ENCODE results near the gene RAB7B. TPM values are rescaled to one million over a fixed set of nuclear protein-coding genes. Genes with fewer than 3 reads are reported as not detected.

RAB7B gene
- total and polyA plus RNA-seq, 2 of the 4 experiments (the other 2 are of a cell fraction): 9.1 to 14.7 TPM

DNA sequence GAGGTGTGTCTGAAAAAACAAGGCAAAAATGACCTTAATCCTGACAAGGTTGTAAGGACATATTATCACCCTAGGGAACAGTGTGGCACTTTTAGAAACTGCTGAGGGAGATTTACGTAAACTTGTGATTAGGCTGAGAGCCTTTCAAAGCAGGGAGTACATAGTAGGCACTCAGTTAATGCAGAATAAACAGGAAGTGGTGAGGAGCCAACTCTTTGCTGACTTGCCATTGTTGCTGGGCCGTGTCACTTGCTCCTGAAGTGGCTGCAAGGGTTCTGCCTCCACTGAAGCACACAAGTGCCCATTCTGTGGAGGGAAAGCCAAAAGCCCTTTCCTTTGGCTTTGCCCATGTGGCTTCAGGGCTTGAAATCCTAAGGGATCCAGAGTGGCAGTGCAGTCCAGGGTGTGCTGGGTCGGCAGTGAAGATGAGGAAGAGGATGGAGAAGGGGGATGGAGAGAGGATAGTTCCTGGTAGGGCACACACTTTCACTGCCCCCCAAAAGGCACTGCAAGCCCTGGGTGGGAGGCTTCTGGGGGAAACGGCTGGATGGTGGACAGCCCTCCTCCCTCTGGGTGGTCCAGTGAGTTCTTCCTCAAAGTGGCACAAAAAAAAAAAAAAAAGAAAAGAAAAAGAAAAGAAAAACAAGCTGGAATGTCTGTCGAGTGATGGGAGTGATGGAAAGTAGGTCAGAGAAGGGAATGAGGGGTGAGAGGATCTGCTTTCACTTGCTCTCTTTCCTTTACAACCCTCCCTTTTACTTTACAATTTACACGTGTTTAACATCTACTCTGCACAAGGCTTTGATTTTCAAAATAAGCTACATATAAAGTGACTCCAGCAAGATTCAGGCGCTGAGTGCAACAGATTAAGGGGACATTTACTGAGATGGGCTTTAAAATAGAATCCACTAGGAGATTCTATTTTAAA lies 36.1 kb upstream of the RAB7B start:
- ATAC-seq (ENCODE audit: low read depth): no peak
- H3K56ac ChIP-seq (ENCODE audit: extremely low read depth, insufficient read depth, low read length): no peak overlapping the region
- H3K4me2 ChIP-seq (ENCODE audit: low read depth, low read length): no peak overlapping the region
- peak overlapping the region; percentile 46 for H2AK9ac ChIP-seq (replicated peaks; ENCODE audit: low read depth, low read length, poor library complexity)
- H3K9me3 ChIP-seq (ENCODE audit: control insufficient read depth, insufficient read depth, low read length): no peaks in the 10 kb centered on the region
- POLR2A ChIA-PET (ENCODE audit: unreplicated experiment): interaction anchor here (0.6 kb wide), 1 partner anchor 31 kb away, joined by 3 read pairs; no protein-coding TSS in a partner anchor
- H3K18ac ChIP-seq (ENCODE audit: low read depth, low read length): no peak overlapping the region
- no peak overlapping the region for H2BK5ac ChIP-seq (ENCODE audit: low read depth, low read length, poor library complexity, severe bottlenecking)
- H4K8ac ChIP-seq (ENCODE audit: low read depth in 2 of 2, low read length in 2 of 2): no peak overlapping the region
- intact Hi-C loops (cut with micrococcal nuclease): no loop called here
- H3K23ac ChIP-seq (ENCODE audit: low read depth, low read length): no peak overlapping the region
- no peak for DNase-seq
- H3K9ac ChIP-seq (ENCODE audit: low read depth, low read length): no peak overlapping the region
- H3K79me1 ChIP-seq (ENCODE audit: low read depth in 1 of 2, low read length in 2 of 2): no peaks in the 10 kb centered on the region
- no peak overlapping the region for H3K27ac ChIP-seq (ENCODE audit: insufficient read depth, low read length)
- no peaks in the 10 kb centered on the region for H4K20me1 ChIP-seq (ENCODE audit: insufficient read depth, low read length)
- no peak overlapping the region for H2BK20ac ChIP-seq (ENCODE audit: low read depth, low read length)
- CTCF ChIA-PET: interaction anchor here (0.6 to 1.0 kb wide), 4 partner anchors 12 to 203 kb away, joined by 3 to 4 read pairs (median 4); no protein-coding TSS in a partner anchor
- dilution Hi-C loops (cut with HindIII; ENCODE audit: low sequenced_read_pairs, unreplicated experiment): no loop called here
- in situ Hi-C loops (cut with MboI; ENCODE audit: low sequenced_read_pairs): no loop called here
- no peak overlapping the region for H2BK15ac ChIP-seq (ENCODE audit: low read depth, low read length)
- H3K9me1 ChIP-seq (ENCODE audit: insufficient read depth, low read length): no peaks in the 10 kb centered on the region
- peaks cover 52% of the 10 kb centered on the region for H3K27me3 ChIP-seq (ENCODE audit: control insufficient read depth, insufficient read depth, low read length)
- H4K91ac ChIP-seq (ENCODE audit: insufficient read depth, low read depth, low read length): no peak overlapping the region
- H4K5ac ChIP-seq (ENCODE audit: low read depth, low read length): no peak overlapping the region
- no TSS peak for BruUV-seq (replicated peaks)
- H3K4ac ChIP-seq (ENCODE audit: low read depth, low read length): no peak overlapping the region
- H2AFZ ChIP-seq (replicated peaks; ENCODE audit: low read length, poor library complexity): no peak overlapping the region
- H3K14ac ChIP-seq (replicated peaks; ENCODE audit: low read depth, low read length): no peak overlapping the region
- H2AK5ac ChIP-seq (ENCODE audit: low read depth, low read length): no peak overlapping the region
- H3K4me1 ChIP-seq (ENCODE audit: control insufficient read depth, insufficient read depth, low read length): no peaks in the 10 kb centered on the region
- H3K36me3 ChIP-seq (ENCODE audit: control insufficient read depth, insufficient read depth, low read length): no peaks in the 10 kb centered on the region
- no peak overlapping the region for H2BK120ac ChIP-seq (ENCODE audit: low read depth, low read length)
- WGBS, 2 experiments (ENCODE audit: extremely low coverage in 2 of 2, insufficient read length in 1 of 2): 50% methylated on average over 2 of the region's 7 CpGs; no CpG with 5 or more reads in 1 of the 2 experiments
- no peak overlapping the region for H3K4me3 ChIP-seq (ENCODE audit: insufficient read depth, low read depth, low read length)
- no peak for TF ChIP-seq FOS (IDR thresholded peaks at IDR 0.05; ENCODE audit: low read depth, low read length)
- TF ChIP-seq BHLHE40 (IDR thresholded peaks at IDR 0.05; ENCODE audit: low read depth, low read length): no peak
- no peak for TF ChIP-seq POLR2A (IDR thresholded peaks at IDR 0.05; ENCODE audit: low read depth, low read length)
- no peak for TF ChIP-seq RFX5 (IDR thresholded peaks at IDR 0.05; ENCODE audit: low read depth, low read length)
- TF ChIP-seq MAFK (IDR thresholded peaks at IDR 0.05; ENCODE audit: low read depth, low read length): no peak
- TF ChIP-seq SMC3 (IDR thresholded peaks at IDR 0.05; ENCODE audit: low read depth, low read length): no peak
- TF ChIP-seq, protein P1, sequence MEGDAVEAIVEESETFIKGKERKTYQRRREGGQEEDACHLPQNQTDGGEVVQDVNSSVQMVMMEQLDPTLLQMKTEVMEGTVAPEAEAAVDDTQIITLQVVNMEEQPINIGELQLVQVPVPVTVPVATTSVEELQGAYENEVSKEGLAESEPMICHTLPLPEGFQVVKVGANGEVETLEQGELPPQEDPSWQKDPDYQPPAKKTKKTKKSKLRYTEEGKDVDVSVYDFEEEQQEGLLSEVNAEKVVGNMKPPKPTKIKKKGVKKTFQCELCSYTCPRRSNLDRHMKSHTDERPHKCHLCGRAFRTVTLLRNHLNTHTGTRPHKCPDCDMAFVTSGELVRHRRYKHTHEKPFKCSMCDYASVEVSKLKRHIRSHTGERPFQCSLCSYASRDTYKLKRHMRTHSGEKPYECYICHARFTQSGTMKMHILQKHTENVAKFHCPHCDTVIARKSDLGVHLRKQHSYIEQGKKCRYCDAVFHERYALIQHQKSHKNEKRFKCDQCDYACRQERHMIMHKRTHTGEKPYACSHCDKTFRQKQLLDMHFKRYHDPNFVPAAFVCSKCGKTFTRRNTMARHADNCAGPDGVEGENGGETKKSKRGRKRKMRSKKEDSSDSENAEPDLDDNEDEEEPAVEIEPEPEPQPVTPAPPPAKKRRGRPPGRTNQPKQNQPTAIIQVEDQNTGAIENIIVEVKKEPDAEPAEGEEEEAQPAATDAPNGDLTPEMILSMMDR (conservative IDR thresholded peaks at IDR 0.05; ENCODE audit: low read depth, low read length): no peak
- no peak for TF ChIP-seq CHD1 (IDR thresholded peaks at IDR 0.05; ENCODE audit: low read depth, low read length)
- TF ChIP-seq RAD21 (IDR thresholded peaks at IDR 0.05; ENCODE audit: low read length): no peak
- TF ChIP-seq CEBPB (IDR thresholded peaks at IDR 0.05; ENCODE audit: low read depth, low read length): no peak
- TF ChIP-seq RCOR1 (IDR thresholded peaks at IDR 0.05; ENCODE audit: insufficient replicate concordance, low read length): no peak
- no peak for TF ChIP-seq NFE2L2 (IDR thresholded peaks at IDR 0.05; ENCODE audit: low read depth, low read length)
- no peak for TF ChIP-seq MAZ (IDR thresholded peaks at IDR 0.05; ENCODE audit: borderline replicate concordance, low read depth, low read length)
- TF ChIP-seq, protein P2, sequence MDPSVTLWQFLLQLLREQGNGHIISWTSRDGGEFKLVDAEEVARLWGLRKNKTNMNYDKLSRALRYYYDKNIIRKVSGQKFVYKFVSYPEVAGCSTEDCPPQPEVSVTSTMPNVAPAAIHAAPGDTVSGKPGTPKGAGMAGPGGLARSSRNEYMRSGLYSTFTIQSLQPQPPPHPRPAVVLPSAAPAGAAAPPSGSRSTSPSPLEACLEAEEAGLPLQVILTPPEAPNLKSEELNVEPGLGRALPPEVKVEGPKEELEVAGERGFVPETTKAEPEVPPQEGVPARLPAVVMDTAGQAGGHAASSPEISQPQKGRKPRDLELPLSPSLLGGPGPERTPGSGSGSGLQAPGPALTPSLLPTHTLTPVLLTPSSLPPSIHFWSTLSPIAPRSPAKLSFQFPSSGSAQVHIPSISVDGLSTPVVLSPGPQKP (IDR thresholded peaks at IDR 0.05; ENCODE audit: borderline replicate concordance, low read depth, low read length): no peak

All from IMR-90 (cell line).